DMS153 treated with DMSO at 0.1 percent for 48 hours (cell line): ENCODE data around the gene BRSK2.

Experiments
- DNase-seq: peaks from one replicate; lab custom pipeline; 2025; ENCODE audit not compliant: unreplicated experiment; lab: John Stamatoyannopoulos, UW

The BRSK2 gene

GRCh38 chr11:1496091-1496760, 106.5 kb downstream of the BRSK2 start:
- no peak for DNase-seq

- no peak for DNase-seq
Observed at GRCh38 chr11:1496761-1497095, 107.0 kb downstream of the BRSK2 start.

- no peak for DNase-seq
Observed at GRCh38 chr11:1497600-1497999, 107.9 kb downstream of the BRSK2 start.

GRCh38 chr11:1498262-1498661, 108.5 kb downstream of the BRSK2 start:
- no peak for DNase-seq

- no peak for DNase-seq
Observed at GRCh38 chr11:1499261-1499890, 109.6 kb downstream of the BRSK2 start.

- no peak for DNase-seq
Observed at GRCh38 chr11:1499899-1500298, 110.2 kb downstream of the BRSK2 start.

GRCh38 chr11:1500466-1501420, 111.0 kb downstream of the BRSK2 start:
- no peak for DNase-seq

GRCh38 chr11:1501421-1502167, 111.9 kb downstream of the BRSK2 start:
- no peak for DNase-seq

- no peak for DNase-seq
Observed at GRCh38 chr11:1502168-1502953, 112.6 kb downstream of the BRSK2 start.

- no peak for DNase-seq
Observed at GRCh38 chr11:1502954-1503707, 113.4 kb downstream of the BRSK2 start.

- no peak for DNase-seq
Observed at GRCh38 chr11:1503708-1504104, 114.0 kb downstream of the BRSK2 start.

- DNase-seq: no peak
Observed at GRCh38 chr11:1504138-1504537, 114.4 kb downstream of the BRSK2 start.

GRCh38 chr11:1504581-1505290, 115.0 kb downstream of the BRSK2 start:
- no peak for DNase-seq

- no peak for DNase-seq
Observed at GRCh38 chr11:1505480-1505879, 115.7 kb downstream of the BRSK2 start.

- DNase-seq: no peak
Observed at GRCh38 chr11:1506981-1507380, 117.2 kb downstream of the BRSK2 start.

- DNase-seq: no peak
Observed at GRCh38 chr11:1507381-1508140, 117.8 kb downstream of the BRSK2 start.

- DNase-seq: no peak
Observed at GRCh38 chr11:1508491-1508891, 118.8 kb downstream of the BRSK2 start.

GRCh38 chr11:1508986-1509385, 119.3 kb downstream of the BRSK2 start:
- no peak for DNase-seq
